Suprapubic skin (tissue), 4 donors: ENCODE measurements around the gene COASY.

ENCODE experiments used
- CTCF ChIP-seq, 2 donors: fragments of 200-600 bp in 1 of 2; fragments of 450-650 bp in 1 of 2; sonication (generic) in 1 of 2; IDR thresholded peaks; one replicate each; pipeline ENCODE4 v1.5.1; 2016 to 2019; ENCODE audit warnings: antibody characterized with exemption in 2 of 2, mild to moderate bottlenecking in 1 of 2, moderate library complexity in 1 of 2
- EP300 ChIP-seq: sonication (generic); formaldehyde crosslinking; IDR thresholded peaks from one replicate; pipeline ENCODE4 v1.6.1; 2017; ENCODE audit warnings: antibody characterized with exemption
- POLR2A ChIP-seq, 2 donors: fragments of 450-650 bp; IDR thresholded peaks; one replicate each; pipeline ENCODE4 v1.6.1; 2017; ENCODE audit warnings: antibody characterized with exemption in 2 of 2, mild to moderate bottlenecking in 2 of 2, moderate library complexity in 2 of 2
- POLR2AphosphoS5 ChIP-seq, 3 donors: sonication (generic); formaldehyde crosslinking; IDR thresholded peaks; one replicate each; pipeline ENCODE4 v1.6.1; 2017; ENCODE audit warnings: antibody characterized with exemption in 3 of 3

- TF ChIP-seq POLR2A (IDR thresholded peaks at IDR 0.05), result no peak
- no peak for TF ChIP-seq CTCF (IDR thresholded peaks at IDR 0.05)
- no peak for TF ChIP-seq EP300
- TF ChIP-seq POLR2AphosphoS5 (IDR thresholded peaks at IDR 0.05), result no peak
These were observed 23.4 kb downstream of the COASY start for GRCh38 chr17:42585353-42585752.
